22Rv1 (cell line): ENCODE results near the gene ELOVL6.

Experiments used
- CTCF ChIP-seq: fragments of 450-650 bp; IDR thresholded peaks from 2 replicates; pipeline ENCODE4 v1.5.1; 2017; ENCODE audit warnings: mild to moderate bottlenecking
- ZFX ChIP-seq: fragments of 450-650 bp; IDR thresholded peaks from 2 replicates; pipeline ENCODE4 v1.6.1; 2017; ENCODE audit warnings: antibody characterized with exemption, borderline replicate concordance

- TF ChIP-seq CTCF = no peak
- TF ChIP-seq ZFX = no peak
These were observed 37.9 kb upstream of the ELOVL6 start for GRCh38 chr4:110236324-110236723.
